Kidney (tissue), 14 donors: ENCODE measurements around the gene SPAG7. TPM values are rescaled to one million over a fixed set of nuclear protein-coding genes. Genes with fewer than 3 reads are reported as not detected.

Experiments used
- DNase-seq, 5 donors: peaks; one replicate each; pipeline ENCODE4 v3.0.0-alpha.2; 2013 to 2020
- FAIRE-seq: peaks from 2 replicates; lab custom pipeline; 2012; peaks lifted over from hg19 to GRCh38; lab: Jason Lieb, UNC
- H3K27ac ChIP-seq, 2 donors: one replicate each; pipeline ENCODE4 v1.7.0; 2013; ENCODE audit warnings: low read depth in 2 of 2, low read length in 2 of 2, inconsistent platforms in 1 of 2
- H3K27me3 ChIP-seq: one replicate; pipeline ENCODE4 v1.7.1; 2013; ENCODE audit warnings: low read length, inconsistent platforms; ENCODE audit not compliant: control insufficient read depth, insufficient read depth
- H3K36me3 ChIP-seq, 3 donors: one replicate each; pipeline versions ENCODE4 v1.7.0 to v1.7.1; 2013; ENCODE audit warnings: low read length in 3 of 3, control low read depth in 1 of 3, inconsistent platforms in 1 of 3; ENCODE audit not compliant: insufficient read depth in 3 of 3, control insufficient read depth in 2 of 3
- H3K4me1 ChIP-seq, 3 donors: one replicate each; pipeline versions ENCODE4 v1.7.0 to v1.7.1; 2013; ENCODE audit warnings: low read length in 3 of 3, inconsistent platforms in 1 of 3, low read depth in 1 of 3; ENCODE audit not compliant: control insufficient read depth in 2 of 3, insufficient read depth in 2 of 3
- H3K4me3 ChIP-seq, 3 donors: one replicate each; pipeline versions ENCODE4 v1.7.0 to v1.8.1; 2013; ENCODE audit warnings: low read length in 3 of 3, control low read depth in 1 of 3, inconsistent platforms in 1 of 3
- H3K9ac ChIP-seq, 3 donors: one replicate each; pipeline versions ENCODE4 v1.7.0 to v1.7.1; 2013; ENCODE audit warnings: low read length in 3 of 3, control low read depth in 1 of 3, inconsistent platforms in 1 of 3
- H3K9me3 ChIP-seq, 3 donors: one replicate each; pipeline versions ENCODE4 v1.7.0 to v1.7.1; 2013; ENCODE audit warnings: low read length in 3 of 3, control low read depth in 1 of 3, inconsistent platforms in 1 of 3; ENCODE audit not compliant: control insufficient read depth in 2 of 3, insufficient read depth in 1 of 3
- CTCF ChIP-seq: IDR thresholded peaks from 3 replicates; pipeline ENCODE4 v1.5.1; 2012; ENCODE audit warnings: mild to moderate bottlenecking, moderate library complexity, borderline replicate concordance; ENCODE audit not compliant: insufficient read depth; ENCODE audit errors: extremely low read depth
- intact Hi-C: fragments of 100-400 bp; cut with DNase I; formaldehyde crosslinking; loops from one replicate; pipeline ENCODE4 v1.11.1; 2022
- polyA plus RNA-seq: library from polyadenylated mRNA; stranded (reverse); fragments of 350-450 nt; fragmentation: Illumina TruSeq; extraction: RNeasy Lipid Tissue Mini Kit (QIAGEN cat#74804); gene quantifications from one replicate; pipeline ENCODE4 v1.2.3, GENCODE V29; 2014; ENCODE audit warnings: low read depth, low replicate concordance; ENCODE audit not compliant: insufficient read depth
- total RNA-seq: library from RNA; stranded (reverse); fragmentation: NEBNext Ultra II Directional; extraction: Animal tissue kit (Norgen Biotek cat#: 25700); gene quantifications from one replicate; pipeline ENCODE4 v1.2.1, GENCODE V29; 2021
- donor health status: control.
- donor health status: control.
- donor health status: control.
- donor health status: control.
- donor health status: control.
- donor health status: DM: yes; HTN: yes; CAD: no.
- donor health status: Normal renal cell carcinoma (clear cell type).

SPAG7 gene
- total and polyA plus RNA-seq, 2 donors from 2014 or later: 73.6 to 157 TPM

DNA sequence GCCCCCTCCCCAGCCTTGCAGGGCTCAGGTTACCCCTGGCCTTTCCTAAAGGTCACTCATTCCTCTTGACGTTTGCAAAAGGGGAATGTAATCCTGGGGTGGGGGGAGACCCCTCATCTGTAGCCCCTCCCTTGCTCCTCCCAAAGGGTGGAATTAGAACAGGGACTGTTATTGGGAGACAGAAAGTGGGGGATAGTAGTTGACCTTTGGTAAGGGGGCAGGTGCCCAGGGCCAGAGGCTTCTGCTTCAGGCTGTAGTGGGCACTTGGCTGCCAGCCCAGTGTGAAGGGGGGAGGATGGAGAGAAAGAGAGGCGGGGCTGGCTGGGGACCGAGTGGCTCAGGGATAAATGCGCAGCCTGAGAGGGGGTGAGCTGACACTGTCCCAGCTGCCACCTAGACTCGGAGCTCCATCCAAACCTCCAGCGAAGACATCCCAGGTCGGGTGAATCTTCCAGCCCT, 16.8 kb downstream of the SPAG7 start, which contains the start of gene ENO3:
TSS of gene ENO3 (plus strand) at position 374 of the 459 bp plus-strand sequence. CDS start 711 bp downstream, outside the sequence.
- Histone ChIP-seq H3K4me3 (peak within 1 kb of the TSS; percentile 18 to 64 (median 62)), H3K9ac (peak within 1 kb of the TSS in 2 of 3 donors; percentile 77 to 80), H3K4me1 (peaks cover 0 to 19% (median 14%) of the 10 kb centered on the region in 3 donors), H3K27me3 (no peaks in the 10 kb centered on the region), H3K27ac (peak within 1 kb of the TSS; percentile 91 to 97), H3K36me3 (peaks cover 2 to 8% (median 4%) of the 10 kb centered on the region in 3 donors), H3K9me3 (no peaks in the 10 kb centered on the region)
- peak in 2 of 5 donors; percentile 51 to 81 for DNase-seq
- FAIRE-seq: no peak
- TF ChIP-seq CTCF: no peak
- intact Hi-C loops: no loop called here

DNA sequence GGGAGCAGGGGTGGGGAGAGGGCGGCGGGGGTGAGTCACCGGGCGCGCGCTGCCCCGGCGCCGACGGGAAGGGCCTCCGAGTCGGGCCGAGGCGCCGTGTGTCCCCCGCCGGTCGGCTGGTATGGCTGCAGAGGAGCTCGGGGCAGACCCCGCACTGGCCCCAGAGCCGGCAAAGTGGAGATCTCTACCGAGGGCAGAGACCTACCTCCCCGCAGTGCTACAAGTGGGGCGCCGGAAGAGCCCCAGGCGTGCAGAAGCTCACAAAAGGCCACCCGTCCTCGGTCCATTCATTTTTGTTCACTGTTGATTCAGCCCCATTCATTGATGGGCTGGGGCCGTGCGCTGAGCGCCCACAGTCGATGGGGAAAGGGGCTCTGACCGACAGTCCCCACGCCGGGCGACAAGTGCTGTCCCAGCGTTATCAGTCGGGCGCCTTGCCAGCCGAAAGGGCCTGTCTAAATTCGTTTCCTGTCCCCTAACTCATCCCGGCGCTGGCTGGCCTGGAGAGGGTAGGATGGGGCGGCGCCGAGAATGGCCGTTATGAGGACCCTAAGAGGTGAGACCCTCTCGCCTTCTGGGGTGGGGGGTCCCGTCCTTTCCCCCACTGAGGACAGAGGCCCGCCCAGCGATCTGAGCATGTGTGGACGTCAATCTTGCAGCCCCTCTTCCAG, 17.4 kb downstream of the SPAG7 start:
- Histone ChIP-seq H3K9me3 (no peaks in the 10 kb centered on the region), H3K36me3 (peaks cover 3 to 8% (median 5%) of the 10 kb centered on the region in 3 donors), H3K27ac (peak overlapping the region; percentile 91 to 97), H3K9ac (peak overlapping the region in 2 of 3 donors; percentile 77 to 80), H3K27me3 (no peaks in the 10 kb centered on the region), H3K4me1 (peaks cover 0 to 24% (median 14%) of the 10 kb centered on the region in 3 donors), H3K4me3 (peak overlapping the region; percentile 12 to 64 (median 62))
- intact Hi-C loops: no loop called here
- no peak for TF ChIP-seq CTCF
- FAIRE-seq (no peak), DNase-seq (peak in 3 of 5 donors; percentile 78 to 92 (median 79))

DNA sequence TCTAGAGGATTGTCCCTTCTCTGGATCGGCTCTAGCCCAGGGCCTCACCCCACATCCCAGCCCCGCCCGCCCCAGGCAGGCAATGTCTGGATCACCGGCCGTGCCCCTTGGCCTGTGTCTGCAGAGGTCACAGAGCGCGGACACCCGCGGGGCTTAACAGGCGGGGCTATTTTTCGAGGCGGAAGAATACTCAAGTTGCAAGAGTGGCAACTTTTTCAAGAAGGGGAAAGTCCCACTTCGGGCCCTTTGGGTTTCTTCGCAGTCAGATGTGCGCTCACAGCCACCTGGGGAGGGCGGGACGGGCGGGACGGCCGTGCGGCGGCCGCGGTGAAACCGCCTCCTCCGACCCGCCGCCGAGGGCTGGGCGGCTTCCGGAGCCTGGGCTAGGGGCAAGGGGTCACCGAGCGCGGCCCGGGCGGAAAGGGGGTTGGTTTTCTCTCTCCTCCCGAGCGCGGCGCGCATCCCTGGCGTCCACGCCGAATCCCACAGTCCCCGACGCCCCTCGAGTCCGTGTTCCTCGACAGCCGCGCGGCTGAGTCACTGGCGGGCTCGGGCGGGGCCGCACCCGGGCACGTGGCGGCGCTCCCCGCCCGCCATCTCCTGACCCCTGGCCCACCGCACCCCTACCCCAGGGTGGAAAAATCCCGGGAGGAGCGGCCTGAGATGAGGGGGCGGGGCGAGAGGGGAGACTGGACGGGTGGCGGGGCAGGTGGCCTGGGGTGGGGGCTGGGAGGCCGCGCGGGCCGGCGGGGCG, 18.1 kb downstream of the SPAG7 start:
- peak overlapping the region; percentile 97 to 98 for H3K27ac ChIP-seq
- peaks cover 6 to 12% (median 7%) of the 10 kb centered on the region in 3 donors for H3K36me3 ChIP-seq
- H3K4me1 ChIP-seq: peaks cover 0 to 29% (median 14%) of the 10 kb centered on the region in 3 donors
- intact Hi-C loops: no loop called here
- H3K27me3 ChIP-seq: no peaks in the 10 kb centered on the region
- H3K9me3 ChIP-seq: no peaks in the 10 kb centered on the region
- H3K9ac ChIP-seq: peak overlapping the region; percentile 30 to 79 (median 51)
- FAIRE-seq (no peak), DNase-seq (peak; percentile 58 to 91 (median 78))
- TF ChIP-seq CTCF: no peak
- H3K4me3 ChIP-seq: peak overlapping the region; percentile 68 to 95 (median 85)
